ENCODE results near the gene PRR5L.

PRR5L gene

DNA sequence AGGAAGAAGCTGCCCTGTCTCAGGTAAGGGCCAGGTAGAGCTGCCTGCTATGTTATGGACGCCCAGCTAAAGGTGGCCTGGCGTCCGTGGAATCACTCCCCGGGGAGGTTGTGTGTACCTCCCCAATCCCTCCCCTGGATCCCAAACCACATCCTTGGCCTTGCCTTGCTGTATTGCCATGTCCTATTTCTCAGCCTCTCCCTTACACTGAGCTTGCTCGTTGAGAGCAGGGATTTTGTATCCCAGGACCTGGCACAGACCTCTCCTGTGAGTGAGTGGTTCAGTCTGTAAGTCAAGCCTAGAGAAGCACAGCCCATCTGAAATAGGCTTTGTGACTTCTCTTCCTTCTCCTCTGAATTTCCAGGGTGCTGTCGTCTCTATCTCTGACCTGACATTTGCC lies 160.1 kb downstream of the PRR5L start:
- no peaks in the 10 kb centered on the region for H3K4me1 ChIP-seq (ENCODE audit: control insufficient read depth, low read length)
- no peaks in the 10 kb centered on the region for H3F3A ChIP-seq (ENCODE audit: control insufficient read depth, insufficient read depth)
- H3K79me2 ChIP-seq (ENCODE audit: control insufficient read depth, low read length), result no peaks in the 10 kb centered on the region
- no peak for TF ChIP-seq EZH2phosphoT487 (IDR thresholded peaks at IDR 0.05; ENCODE audit: borderline replicate concordance, low read length)
- TF ChIP-seq, protein P1, sequence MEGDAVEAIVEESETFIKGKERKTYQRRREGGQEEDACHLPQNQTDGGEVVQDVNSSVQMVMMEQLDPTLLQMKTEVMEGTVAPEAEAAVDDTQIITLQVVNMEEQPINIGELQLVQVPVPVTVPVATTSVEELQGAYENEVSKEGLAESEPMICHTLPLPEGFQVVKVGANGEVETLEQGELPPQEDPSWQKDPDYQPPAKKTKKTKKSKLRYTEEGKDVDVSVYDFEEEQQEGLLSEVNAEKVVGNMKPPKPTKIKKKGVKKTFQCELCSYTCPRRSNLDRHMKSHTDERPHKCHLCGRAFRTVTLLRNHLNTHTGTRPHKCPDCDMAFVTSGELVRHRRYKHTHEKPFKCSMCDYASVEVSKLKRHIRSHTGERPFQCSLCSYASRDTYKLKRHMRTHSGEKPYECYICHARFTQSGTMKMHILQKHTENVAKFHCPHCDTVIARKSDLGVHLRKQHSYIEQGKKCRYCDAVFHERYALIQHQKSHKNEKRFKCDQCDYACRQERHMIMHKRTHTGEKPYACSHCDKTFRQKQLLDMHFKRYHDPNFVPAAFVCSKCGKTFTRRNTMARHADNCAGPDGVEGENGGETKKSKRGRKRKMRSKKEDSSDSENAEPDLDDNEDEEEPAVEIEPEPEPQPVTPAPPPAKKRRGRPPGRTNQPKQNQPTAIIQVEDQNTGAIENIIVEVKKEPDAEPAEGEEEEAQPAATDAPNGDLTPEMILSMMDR (IDR thresholded peaks at IDR 0.05; ENCODE audit: low read depth, low read length, poor library complexity, severe bottlenecking), result no peak
- no peaks in the 10 kb centered on the region for H3K36me3 ChIP-seq (ENCODE audit: control insufficient read depth, low read length)
- H3K9me2 ChIP-seq (replicated peaks; ENCODE audit: control insufficient read depth, low read length), result no peaks in the 10 kb centered on the region
- no peak overlapping the region for H3K4me2 ChIP-seq (ENCODE audit: low read length)
- H3K27me3 ChIP-seq (ENCODE audit: control insufficient read depth, low read length), result no peaks in the 10 kb centered on the region
- no peak overlapping the region for H3K4me3 ChIP-seq (ENCODE audit: low read length)
- no peaks in the 10 kb centered on the region for H3K9me3 ChIP-seq (ENCODE audit: control insufficient read depth, insufficient read depth, low read length)
- H3K27ac ChIP-seq (ENCODE audit: low read depth, low read length), result no peak overlapping the region
- no peaks in the 10 kb centered on the region for H4K20me1 ChIP-seq (ENCODE audit: control insufficient read depth, insufficient read depth, low read depth, low read length)

GRCh38 chr11:36458129-36458915 lies 162.2 kb downstream of the PRR5L start:
- Histone ChIP-seq H3K4me3 (ENCODE audit: low read length) (no peak overlapping the region), H3K27me3 (ENCODE audit: control insufficient read depth, low read length) (no peaks in the 10 kb centered on the region), H3K79me2 (ENCODE audit: control insufficient read depth, low read length) (no peaks in the 10 kb centered on the region), H3K36me3 (ENCODE audit: control insufficient read depth, low read length) (no peaks in the 10 kb centered on the region), H3K4me1 (ENCODE audit: control insufficient read depth, low read length) (no peaks in the 10 kb centered on the region), H3K9me3 (ENCODE audit: control insufficient read depth, insufficient read depth, low read length) (no peaks in the 10 kb centered on the region), H3F3A (ENCODE audit: control insufficient read depth, insufficient read depth) (no peaks in the 10 kb centered on the region), H3K27ac (ENCODE audit: low read depth, low read length) (no peak overlapping the region), H3K9me2 (replicated peaks; ENCODE audit: control insufficient read depth, low read length) (no peaks in the 10 kb centered on the region), H3K4me2 (ENCODE audit: low read length) (no peak overlapping the region), H4K20me1 (ENCODE audit: control insufficient read depth, insufficient read depth, low read depth, low read length) (no peaks in the 10 kb centered on the region)
- TF ChIP-seq, protein P1 (IDR thresholded peaks at IDR 0.05; ENCODE audit: low read depth, low read length, poor library complexity, severe bottlenecking), result no peak
- no peak for TF ChIP-seq EZH2phosphoT487 (IDR thresholded peaks at IDR 0.05; ENCODE audit: borderline replicate concordance, low read length)

DNA sequence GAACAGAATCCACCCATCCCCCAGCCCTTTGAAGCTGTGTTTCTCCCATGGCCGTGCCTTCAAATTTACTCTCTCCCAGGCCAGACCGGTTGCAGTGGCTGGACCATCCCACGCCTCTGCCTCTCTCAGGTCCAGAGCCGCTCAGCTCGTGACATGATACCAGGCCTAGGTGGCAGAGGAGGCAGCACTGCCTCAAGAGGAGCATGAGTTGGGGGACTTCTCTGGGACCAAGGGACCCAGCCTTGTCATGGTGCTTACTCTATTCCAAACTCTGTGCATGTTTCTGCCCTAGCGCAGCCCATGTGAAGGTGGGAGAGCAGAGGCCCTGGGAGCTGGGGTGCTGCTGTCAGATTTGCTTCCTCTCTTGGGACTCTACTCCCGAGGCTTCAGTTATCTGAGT lies 163.0 kb downstream of the PRR5L start:
- Histone ChIP-seq H3K4me1 (ENCODE audit: control insufficient read depth, low read length) (no peaks in the 10 kb centered on the region), H3K9me3 (ENCODE audit: control insufficient read depth, insufficient read depth, low read length) (no peaks in the 10 kb centered on the region), H3K4me3 (ENCODE audit: low read length) (no peak overlapping the region), H3F3A (ENCODE audit: control insufficient read depth, insufficient read depth) (no peaks in the 10 kb centered on the region), H3K27ac (ENCODE audit: low read depth, low read length) (no peak overlapping the region), H3K36me3 (ENCODE audit: control insufficient read depth, low read length) (no peaks in the 10 kb centered on the region), H3K27me3 (ENCODE audit: control insufficient read depth, low read length) (no peaks in the 10 kb centered on the region), H4K20me1 (ENCODE audit: control insufficient read depth, insufficient read depth, low read depth, low read length) (no peaks in the 10 kb centered on the region), H3K9me2 (replicated peaks; ENCODE audit: control insufficient read depth, low read length) (no peaks in the 10 kb centered on the region), H3K79me2 (ENCODE audit: control insufficient read depth, low read length) (no peaks in the 10 kb centered on the region), H3K4me2 (ENCODE audit: low read length) (no peak overlapping the region)
- no peak for TF ChIP-seq EZH2phosphoT487 (IDR thresholded peaks at IDR 0.05; ENCODE audit: borderline replicate concordance, low read length)
- TF ChIP-seq, protein P1 (IDR thresholded peaks at IDR 0.05; ENCODE audit: low read depth, low read length, poor library complexity, severe bottlenecking), result no peak
